Thymus (tissue), 11 donors: ENCODE measurements around the gene NOC4L. TPM values are rescaled to one million over a fixed set of nuclear protein-coding genes. Genes with fewer than 3 reads are reported as not detected.

Source experiments
- DNase-seq, 9 donors: peaks; one replicate each; pipeline ENCODE4 v3.0.0-alpha.2; 2013; ENCODE audit warnings: low spot score in 9 of 9, low read depth in 6 of 9, missing footprints in 1 of 9
- H3K27ac ChIP-seq, 2 donors: one replicate each; pipeline ENCODE4 v1.5.1; 2013; ENCODE audit warnings: control low read depth in 1 of 2, low read depth in 1 of 2, low read length in 1 of 2, mild to moderate bottlenecking in 1 of 2, moderate library complexity in 1 of 2
- H3K27me3 ChIP-seq, 2 donors: one replicate each; pipeline ENCODE4 v1.5.1; 2013; ENCODE audit warnings: low read length in 1 of 2; ENCODE audit not compliant: control insufficient read depth in 2 of 2, insufficient read depth in 1 of 2
- H3K36me3 ChIP-seq, 2 donors: one replicate each; pipeline ENCODE4 v1.5.1; 2013; ENCODE audit warnings: low read length in 1 of 2, mild to moderate bottlenecking in 1 of 2, moderate library complexity in 1 of 2; ENCODE audit not compliant: control insufficient read depth in 2 of 2, insufficient read depth in 2 of 2
- H3K4me1 ChIP-seq, 2 donors: one replicate each; pipeline ENCODE4 v1.5.1; 2013; ENCODE audit warnings: low read length in 2 of 2; ENCODE audit not compliant: control insufficient read depth in 2 of 2, insufficient read depth in 2 of 2
- H3K4me3 ChIP-seq, 2 donors: one replicate each; pipeline ENCODE4 v1.5.1; 2013; ENCODE audit warnings: low read length in 2 of 2, control low read depth in 1 of 2, mild to moderate bottlenecking in 1 of 2
- H3K9me3 ChIP-seq, 2 donors: one replicate each; pipeline ENCODE4 v1.5.1; 2013; ENCODE audit warnings: low read length in 1 of 2, mild to moderate bottlenecking in 1 of 2; ENCODE audit not compliant: control insufficient read depth in 2 of 2, insufficient read depth in 1 of 2
- WGBS: extraction: QIAGEN DNeasy Blood & Tissue Kit; methylation state at CpG from one replicate; pipeline ENCODE4 v1.1.7; 2013; 5-methylcytosine and 5-hydroxymethylcytosine counted together
- polyA plus RNA-seq: library from polyadenylated mRNA; stranded (reverse); fragments of 200-250 nt; gene quantifications from one replicate; pipeline ENCODE4 v1.2.3, GENCODE V29; 2013
- total RNA-seq: library from RNA; stranded (reverse); fragments of 120-200 nt; gene quantifications from one replicate; pipeline ENCODE4 v1.2.4, GENCODE V29; 2013
- donor health status: healthy.

NOC4L gene
- total and polyA plus RNA-seq, 2 donors: 9.3 to 41.6 TPM

- H3K9me3 ChIP-seq: no peaks in the 10 kb centered on the region
- 95% methylated on average over 10 of the region's 10 CpGs for WGBS
- H3K4me3 ChIP-seq: no peak overlapping the region
- no peak for DNase-seq
- H3K27me3 ChIP-seq: no peaks in the 10 kb centered on the region
- peaks cover 10 to 13% of the 10 kb centered on the region in 2 donors for H3K36me3 ChIP-seq
- H3K4me1 ChIP-seq: no peaks in the 10 kb centered on the region
- H3K27ac ChIP-seq: no peak overlapping the region
Observed at GRCh38 chr12:132117558-132117875, 26.7 kb upstream of the NOC4L start.

DNA sequence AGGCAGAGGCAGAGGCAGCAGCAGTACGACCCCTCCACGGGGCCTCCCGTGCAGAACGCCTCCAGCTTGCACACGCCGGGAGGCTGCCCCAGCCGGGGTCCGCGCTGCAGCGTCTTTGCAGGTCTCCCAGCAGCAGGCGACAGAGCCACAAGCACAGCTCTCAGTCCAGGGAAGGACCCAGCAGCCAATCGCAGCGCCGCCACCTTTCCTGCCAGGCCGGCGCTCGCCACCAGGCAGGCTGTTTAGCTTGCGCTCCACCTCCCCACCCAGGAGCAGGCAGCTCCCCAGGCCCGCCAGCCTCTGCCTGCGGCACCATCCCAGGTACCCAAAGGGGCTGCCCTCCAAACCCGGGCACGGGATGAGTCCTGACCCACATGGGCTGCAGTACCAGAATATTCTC is 25.4 kb upstream of the NOC4L start:
- Histone ChIP-seq H3K27ac (no peak overlapping the region), H3K27me3 (no peaks in the 10 kb centered on the region), H3K9me3 (no peaks in the 10 kb centered on the region), H3K4me3 (no peak overlapping the region), H3K4me1 (no peaks in the 10 kb centered on the region), H3K36me3 (peaks cover 6 to 13% of the 10 kb centered on the region in 2 donors)
- DNase-seq: no peak
- 97% methylated on average over 22 of the region's 22 CpGs for WGBS

GRCh38 chr12:132121283-132121682 is 23.0 kb upstream of the NOC4L start:
- Histone ChIP-seq H3K9me3 (no peaks in the 10 kb centered on the region), H3K27me3 (no peaks in the 10 kb centered on the region), H3K4me3 (no peak overlapping the region), H3K36me3 (peaks cover 11 to 16% of the 10 kb centered on the region in 2 donors), H3K4me1 (no peaks in the 10 kb centered on the region), H3K27ac (no peak overlapping the region)
- DNase-seq: no peak
- 98% methylated on average over 14 of the region's 14 CpGs for WGBS

GRCh38 chr12:132123970-132124765 is 20.1 kb upstream of the NOC4L start:
- no peaks in the 10 kb centered on the region for H3K27me3 ChIP-seq
- 90% methylated on average over 12 of the region's 12 CpGs for WGBS
- peaks cover 0 to 4% of the 10 kb centered on the region in 2 donors for H3K9me3 ChIP-seq
- DNase-seq: no peak
- no peaks in the 10 kb centered on the region for H3K4me1 ChIP-seq
- no peak overlapping the region for H3K4me3 ChIP-seq
- peaks cover 25 to 31% of the 10 kb centered on the region in 2 donors for H3K36me3 ChIP-seq
- H3K27ac ChIP-seq: no peak overlapping the region

DNA sequence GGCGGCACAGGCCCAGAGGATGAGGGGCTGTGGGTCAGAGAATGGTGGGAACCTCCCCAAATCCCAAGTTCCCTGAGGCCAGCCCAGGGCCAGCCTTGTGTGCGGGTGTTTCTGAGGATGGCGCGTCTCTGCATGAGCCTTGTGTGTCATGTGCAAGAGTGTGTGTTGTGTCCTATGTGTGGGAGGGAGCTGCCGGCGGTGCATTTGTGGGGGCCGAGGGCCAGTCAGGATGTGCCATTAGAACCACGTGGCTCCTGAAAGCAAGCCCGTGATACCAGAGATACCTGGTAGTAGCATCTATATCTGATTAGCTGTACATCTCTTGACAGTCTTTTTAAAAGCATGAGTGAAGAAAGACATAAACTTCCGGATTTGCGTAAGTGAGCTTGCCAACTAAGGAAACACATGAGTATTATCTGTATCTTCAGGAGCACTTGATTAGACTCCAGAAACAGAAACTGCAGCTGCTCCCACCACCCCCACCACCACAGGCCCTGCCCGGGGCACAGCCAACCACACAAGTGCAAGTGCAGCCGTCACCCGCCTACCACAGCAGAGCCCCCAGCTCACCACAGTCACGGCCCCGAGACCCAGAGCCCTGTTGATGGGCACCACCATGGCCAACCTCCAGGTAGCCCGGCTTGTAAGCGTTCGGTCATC is 19.4 kb upstream of the NOC4L start:
- WGBS: 82% methylated on average over 19 of the region's 19 CpGs
- H3K9me3 ChIP-seq: peaks cover 0 to 4% of the 10 kb centered on the region in 2 donors
- H3K27me3 ChIP-seq: no peaks in the 10 kb centered on the region
- no peak overlapping the region for H3K4me3 ChIP-seq
- no peak overlapping the region for H3K27ac ChIP-seq
- no peaks in the 10 kb centered on the region for H3K4me1 ChIP-seq
- peaks cover 25 to 31% of the 10 kb centered on the region in 2 donors for H3K36me3 ChIP-seq
- DNase-seq: no peak

DNA sequence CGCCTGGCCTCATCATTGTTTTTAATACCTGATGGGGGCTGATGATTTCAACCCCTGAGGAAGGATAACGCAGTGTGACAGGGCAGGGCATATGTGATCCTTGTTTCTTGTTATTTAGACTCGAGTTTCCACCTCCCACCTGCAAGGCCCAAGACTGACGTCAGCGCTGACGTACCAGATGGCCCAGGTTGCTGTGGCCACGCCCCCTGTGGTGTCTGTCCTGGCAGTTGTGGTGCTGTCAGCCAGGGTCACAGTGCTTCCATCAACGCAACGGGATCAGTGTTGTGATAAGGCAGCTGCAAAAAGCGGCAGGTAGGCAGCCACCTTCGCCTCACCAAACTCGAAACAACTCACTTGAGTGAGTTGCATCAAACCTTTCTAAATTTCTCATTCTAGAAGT is 18.5 kb upstream of the NOC4L start:
- Histone ChIP-seq H3K36me3 (peaks cover 22 to 31% of the 10 kb centered on the region in 2 donors), H3K9me3 (peaks cover 0 to 4% of the 10 kb centered on the region in 2 donors), H3K27me3 (no peaks in the 10 kb centered on the region), H3K4me1 (no peaks in the 10 kb centered on the region), H3K27ac (no peak overlapping the region), H3K4me3 (no peak overlapping the region)
- 98% methylated on average over 12 of the region's 12 CpGs for WGBS
- no peak for DNase-seq

GRCh38 chr12:132127041-132127440 is 17.2 kb upstream of the NOC4L start:
- Histone ChIP-seq H3K4me3 (no peak overlapping the region), H3K27ac (no peak overlapping the region), H3K27me3 (no peaks in the 10 kb centered on the region), H3K36me3 (peaks cover 19 to 31% of the 10 kb centered on the region in 2 donors), H3K4me1 (no peaks in the 10 kb centered on the region), H3K9me3 (peaks cover 0 to 4% of the 10 kb centered on the region in 2 donors)
- 98% methylated on average over 8 of the region's 8 CpGs for WGBS
- no peak for DNase-seq

DNA sequence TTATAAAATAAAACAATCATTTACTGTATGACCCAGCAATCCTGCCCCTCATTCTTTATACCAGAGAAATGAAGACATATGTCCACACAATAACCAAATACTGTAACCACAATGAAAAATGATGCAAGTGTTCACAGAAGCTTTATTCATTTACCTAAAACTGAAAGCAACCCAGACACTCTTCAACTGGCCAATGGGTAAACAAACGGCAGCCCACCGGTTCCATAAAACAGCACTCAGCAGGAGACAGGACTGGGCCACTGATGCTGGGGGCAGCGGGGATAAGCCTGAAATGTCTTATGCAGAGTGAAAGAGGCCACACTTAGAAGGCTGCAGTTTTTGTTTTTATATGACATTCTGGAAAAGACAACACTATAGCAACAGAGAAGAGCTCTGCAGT is 15.2 kb upstream of the NOC4L start:
- DNase-seq: no peak
- H3K4me3 ChIP-seq: no peak overlapping the region
- WGBS: 98% methylated on average over 3 of the region's 3 CpGs
- H3K36me3 ChIP-seq: peaks cover 18 to 31% of the 10 kb centered on the region in 2 donors
- H3K9me3 ChIP-seq: peaks cover 0 to 4% of the 10 kb centered on the region in 2 donors
- H3K4me1 ChIP-seq: no peaks in the 10 kb centered on the region
- no peaks in the 10 kb centered on the region for H3K27me3 ChIP-seq
- H3K27ac ChIP-seq: no peak overlapping the region

DNA sequence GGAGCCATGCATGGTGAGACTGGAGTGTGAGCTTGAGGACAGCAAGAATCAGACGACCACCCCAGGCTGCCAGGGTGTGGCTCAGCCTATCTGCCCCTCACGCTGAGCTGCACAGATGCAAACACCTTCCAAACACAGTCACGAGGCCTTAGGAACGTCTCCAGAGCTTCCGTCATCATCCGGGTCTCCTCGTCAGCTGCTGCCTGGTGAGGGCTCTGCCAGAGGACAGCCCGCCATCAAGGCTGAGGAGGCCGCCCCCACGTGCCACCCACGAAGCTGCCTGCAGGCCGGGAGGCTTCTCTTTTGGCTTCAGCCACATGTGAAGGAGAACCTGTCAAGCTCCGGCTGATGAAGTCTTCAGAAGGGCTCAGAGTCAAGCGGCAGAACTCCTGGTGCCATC is 13.6 kb upstream of the NOC4L start:
- Histone ChIP-seq H3K36me3 (peaks cover 14 to 18% of the 10 kb centered on the region in 2 donors), H3K4me3 (no peak overlapping the region), H3K27me3 (no peaks in the 10 kb centered on the region), H3K9me3 (peaks cover 0 to 4% of the 10 kb centered on the region in 2 donors), H3K27ac (no peak overlapping the region), H3K4me1 (no peaks in the 10 kb centered on the region)
- no peak for DNase-seq
- WGBS: 96% methylated on average over 14 of the region's 14 CpGs
